Neural progenitor cell (in vitro differentiated cells): ENCODE data around the gene SEMA3B. TPM values are rescaled to one million over a fixed set of nuclear protein-coding genes. Genes with fewer than 3 reads are reported as not detected.
A peak's percentile ranks its signal among the peaks of the same experiment; 100 is the strongest.

Source experiments
- DNase-seq: peaks from one replicate; pipeline ENCODE4 v3.0.0-alpha.2; 2016; ENCODE audit warnings: low spot score
- H2AFZ ChIP-seq: fragments of 200-600 bp; sonication (generic); replicated peaks from 2 replicates; pipeline ENCODE4 v1.6.1; 2016; ENCODE audit warnings: antibody characterized with exemption
- H3F3A ChIP-seq: fragments of 200-600 bp; sonication (generic); 2 replicates; pipeline ENCODE4 v1.6.1; 2016; ENCODE audit warnings: antibody characterized with exemption, low read depth
- H3K27ac ChIP-seq: fragments of 200-600 bp; sonication (generic); 2 replicates; pipeline ENCODE4 v1.5.1; 2016; ENCODE audit warnings: mild to moderate bottlenecking
- H3K27me3 ChIP-seq: fragments of 200-600 bp; sonication (generic); 2 replicates; pipeline ENCODE4 v1.6.1; 2016; ENCODE audit warnings: mild to moderate bottlenecking, moderate library complexity
- H3K36me3 ChIP-seq: fragments of 200-600 bp; sonication (generic); 2 replicates; pipeline ENCODE4 v1.5.1; 2016
- H3K4me1 ChIP-seq: fragments of 200-600 bp; sonication (generic); 2 replicates; pipeline ENCODE4 v1.6.1; 2016; ENCODE audit warnings: mixed run types
- H3K4me2 ChIP-seq: fragments of 200-600 bp; sonication (generic); 2 replicates; pipeline ENCODE4 v1.6.1; 2016
- H3K4me3 ChIP-seq: fragments of 200-600 bp; sonication (generic); 2 replicates; pipeline ENCODE4 v1.5.1; 2016
- H3K79me2 ChIP-seq: fragments of 200-600 bp; sonication (generic); 2 replicates; pipeline ENCODE4 v1.6.1; 2016; ENCODE audit warnings: low read depth
- H3K9ac ChIP-seq: fragments of 200-600 bp; sonication (generic); 2 replicates; pipeline ENCODE4 v1.6.1; 2016
- H3K9me3 ChIP-seq: fragments of 200-600 bp; sonication (generic); 2 replicates; pipeline ENCODE4 v1.5.1; 2016; ENCODE audit warnings: low read depth
- H4K20me1 ChIP-seq: fragments of 200-600 bp; sonication (generic); 2 replicates; pipeline ENCODE4 v1.6.1; 2016; ENCODE audit warnings: low read depth
- H3K27ac Mint-ChIP-seq: 3 replicates; pipeline ENCODE4 v1.8.0; 2021; ENCODE audit warnings: mixed read lengths
- H3K27me3 Mint-ChIP-seq: 2 replicates; pipeline ENCODE4 v1.8.0; 2022; ENCODE audit warnings: low read depth, mild to moderate bottlenecking, inconsistent platforms, moderate library complexity, mixed read lengths; ENCODE audit not compliant: insufficient read depth
- H3K36me3 Mint-ChIP-seq: 3 replicates; pipeline ENCODE4 v1.8.0; 2021; ENCODE audit warnings: mixed read lengths
- H3K4me1 Mint-ChIP-seq: 3 replicates; pipeline ENCODE4 v1.8.0; 2021; ENCODE audit warnings: mixed read lengths
- H3K4me3 Mint-ChIP-seq: 3 replicates; pipeline ENCODE4 v1.8.0; 2021; ENCODE audit warnings: mild to moderate bottlenecking, moderate library complexity, mixed read lengths
- H3K9me3 Mint-ChIP-seq: 3 replicates; pipeline ENCODE4 v1.8.0; 2020; ENCODE audit warnings: mixed read lengths
- EZH2 ChIP-seq: fragments of 200-600 bp; sonication (generic); IDR thresholded peaks from 2 replicates; pipeline ENCODE4 v1.6.1; 2017; ENCODE audit warnings: antibody characterized with exemption, mild to moderate bottlenecking, moderate library complexity
- EZH2phosphoT487 ChIP-seq: fragments of 200-600 bp; sonication (generic); IDR thresholded peaks from 2 replicates; pipeline ENCODE4 v1.6.1; 2017; ENCODE audit warnings: antibody characterized with exemption
- total RNA-seq: library from RNA; depleted of rRNA; stranded (reverse); fragments of >200 nt; gene quantifications from 2 replicates; pipeline ENCODE4 v1.2.3, GENCODE V29; 2015; ENCODE audit warnings: low replicate concordance
- TF ChIP-seq, protein P1 (sequence below): fragments of 200-600 bp; sonication (generic); IDR thresholded peaks from 2 replicates; pipeline ENCODE4 v1.5.1; 2017; ENCODE audit warnings: antibody characterized with exemption, mild to moderate bottlenecking

Gene SEMA3B
- total RNA-seq, 1 donor from 2014 or later, result 0.80 TPM

DNA sequence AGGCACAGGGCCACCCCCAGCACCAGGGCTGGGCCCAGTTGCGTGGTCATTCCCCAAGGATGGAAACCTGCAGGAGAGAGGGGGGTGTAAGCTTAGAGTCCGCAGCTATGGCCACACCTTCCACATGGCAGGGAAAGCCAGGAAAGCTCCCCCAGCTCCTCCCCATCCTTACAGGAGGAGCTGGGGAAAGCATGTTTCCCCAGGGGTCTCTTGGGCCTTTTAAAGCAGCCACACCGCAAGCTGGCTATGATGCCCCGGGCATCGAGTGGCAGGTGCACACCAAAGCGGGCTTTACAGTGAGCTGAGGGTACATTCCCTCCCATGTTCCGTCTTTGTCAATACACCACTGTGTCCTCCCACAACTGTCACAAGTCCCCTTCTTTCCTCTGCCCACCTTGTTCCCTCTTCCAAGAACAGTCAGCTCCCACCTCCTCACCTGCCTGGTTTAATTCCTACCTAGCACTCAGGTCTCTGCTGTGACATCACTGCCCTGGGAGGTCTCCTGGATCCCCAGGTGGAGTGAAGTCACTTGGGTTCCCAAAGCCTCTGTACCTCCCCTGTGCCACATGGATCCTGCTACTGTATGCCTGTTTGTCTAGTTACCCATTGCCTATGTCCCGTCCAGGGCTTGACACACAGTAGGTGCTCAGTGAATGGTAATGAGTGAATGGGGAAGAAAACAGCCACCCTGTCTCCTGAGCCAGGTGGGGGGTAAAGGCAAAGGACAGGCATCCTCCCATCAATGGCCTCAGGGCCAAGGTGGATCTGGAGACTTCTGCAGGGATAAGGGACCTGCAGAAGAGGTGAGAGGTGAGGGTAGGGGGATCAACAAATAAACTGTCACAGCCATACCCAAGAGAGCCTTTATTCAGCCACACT, 26.8 kb downstream of the SEMA3B start:
- peaks cover 13% of the 10 kb centered on the region for H3K27me3 Mint-ChIP-seq

DNA sequence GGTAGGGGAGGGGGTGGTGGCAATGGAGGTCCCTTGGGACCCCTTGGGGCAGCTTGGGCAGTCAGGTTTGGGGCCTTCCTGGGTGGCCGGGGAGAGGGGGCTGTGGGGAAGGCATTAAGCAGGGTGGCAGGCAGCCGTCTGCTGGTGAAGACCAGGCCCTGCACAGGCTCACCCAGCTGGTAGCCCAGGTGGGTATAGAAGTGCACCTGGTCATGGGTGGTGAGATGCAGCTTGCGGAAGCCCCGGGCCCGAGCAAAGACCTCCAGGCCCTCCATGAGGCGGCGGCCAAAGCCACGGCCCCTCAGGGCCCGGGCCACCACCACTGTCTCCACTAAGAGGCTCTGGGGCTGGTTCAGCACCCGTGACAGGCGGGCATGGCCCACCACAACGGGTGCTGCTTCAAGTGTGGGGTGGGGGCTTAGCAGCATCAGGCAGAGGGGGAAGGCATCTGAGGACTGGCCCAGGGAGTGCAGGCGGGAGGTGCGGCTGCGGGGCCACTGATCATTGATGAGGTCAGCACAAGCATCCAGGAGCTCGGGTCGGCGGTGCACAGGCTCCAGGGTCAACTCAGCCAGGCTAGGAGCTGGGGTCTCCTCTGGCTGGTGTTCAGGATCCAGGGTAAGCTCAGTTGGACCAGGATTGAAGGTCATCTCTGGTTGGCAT, 27.9 kb downstream of the SEMA3B start:
- Histone ChIP-seq H3K4me1 (peaks cover 10% of the 10 kb centered on the region), H3K36me3 (no peaks in the 10 kb centered on the region), H3K4me3 (no peak overlapping the region), H3K9me3 (no peaks in the 10 kb centered on the region), H3F3A (no peaks in the 10 kb centered on the region), H3K27ac (no peak overlapping the region), H3K27me3 (no peaks in the 10 kb centered on the region), H3K79me2 (peaks cover 2% of the 10 kb centered on the region), H3K9ac (no peak overlapping the region), H4K20me1 (peaks cover 6% of the 10 kb centered on the region), H2AFZ (no peak overlapping the region), H3K4me2 (no peak overlapping the region)
- Mint-ChIP-seq H3K27ac (no peak overlapping the region), H3K4me3 (peak overlapping the region; percentile 48), H3K9me3 (no peaks in the 10 kb centered on the region), H3K4me1 (peaks cover 27% of the 10 kb centered on the region), H3K36me3 (peaks cover 1% of the 10 kb centered on the region), H3K27me3 (peaks cover 9% of the 10 kb centered on the region)
- peak; percentile 1 for DNase-seq
- TF ChIP-seq, protein P1, sequence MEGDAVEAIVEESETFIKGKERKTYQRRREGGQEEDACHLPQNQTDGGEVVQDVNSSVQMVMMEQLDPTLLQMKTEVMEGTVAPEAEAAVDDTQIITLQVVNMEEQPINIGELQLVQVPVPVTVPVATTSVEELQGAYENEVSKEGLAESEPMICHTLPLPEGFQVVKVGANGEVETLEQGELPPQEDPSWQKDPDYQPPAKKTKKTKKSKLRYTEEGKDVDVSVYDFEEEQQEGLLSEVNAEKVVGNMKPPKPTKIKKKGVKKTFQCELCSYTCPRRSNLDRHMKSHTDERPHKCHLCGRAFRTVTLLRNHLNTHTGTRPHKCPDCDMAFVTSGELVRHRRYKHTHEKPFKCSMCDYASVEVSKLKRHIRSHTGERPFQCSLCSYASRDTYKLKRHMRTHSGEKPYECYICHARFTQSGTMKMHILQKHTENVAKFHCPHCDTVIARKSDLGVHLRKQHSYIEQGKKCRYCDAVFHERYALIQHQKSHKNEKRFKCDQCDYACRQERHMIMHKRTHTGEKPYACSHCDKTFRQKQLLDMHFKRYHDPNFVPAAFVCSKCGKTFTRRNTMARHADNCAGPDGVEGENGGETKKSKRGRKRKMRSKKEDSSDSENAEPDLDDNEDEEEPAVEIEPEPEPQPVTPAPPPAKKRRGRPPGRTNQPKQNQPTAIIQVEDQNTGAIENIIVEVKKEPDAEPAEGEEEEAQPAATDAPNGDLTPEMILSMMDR, result no peak
- no peak for TF ChIP-seq EZH2
- TF ChIP-seq EZH2phosphoT487, result no peak

More for the DNA sequence above, 26.8 kb downstream of the SEMA3B start:
- Histone ChIP-seq H3K4me2 (no peak overlapping the region), H3K4me1 (peaks cover 18% of the 10 kb centered on the region), H3K36me3 (no peaks in the 10 kb centered on the region), H3K27me3 (no peaks in the 10 kb centered on the region), H3K9ac (no peak overlapping the region), H4K20me1 (peaks cover 6% of the 10 kb centered on the region), H3K79me2 (peaks cover 12% of the 10 kb centered on the region), H2AFZ (no peak overlapping the region), H3F3A (no peaks in the 10 kb centered on the region), H3K4me3 (no peak overlapping the region), H3K27ac (no peak overlapping the region), H3K9me3 (no peaks in the 10 kb centered on the region)
- Mint-ChIP-seq H3K36me3 (peaks cover 1% of the 10 kb centered on the region), H3K9me3 (no peaks in the 10 kb centered on the region), H3K4me1 (peaks cover 32% of the 10 kb centered on the region), H3K4me3 (no peak overlapping the region), H3K27ac (no peak overlapping the region)
- DNase-seq, result peak; percentile 1
- TF ChIP-seq, protein P1, result no peak
- TF ChIP-seq EZH2, result no peak
- TF ChIP-seq EZH2phosphoT487, result no peak

DNA sequence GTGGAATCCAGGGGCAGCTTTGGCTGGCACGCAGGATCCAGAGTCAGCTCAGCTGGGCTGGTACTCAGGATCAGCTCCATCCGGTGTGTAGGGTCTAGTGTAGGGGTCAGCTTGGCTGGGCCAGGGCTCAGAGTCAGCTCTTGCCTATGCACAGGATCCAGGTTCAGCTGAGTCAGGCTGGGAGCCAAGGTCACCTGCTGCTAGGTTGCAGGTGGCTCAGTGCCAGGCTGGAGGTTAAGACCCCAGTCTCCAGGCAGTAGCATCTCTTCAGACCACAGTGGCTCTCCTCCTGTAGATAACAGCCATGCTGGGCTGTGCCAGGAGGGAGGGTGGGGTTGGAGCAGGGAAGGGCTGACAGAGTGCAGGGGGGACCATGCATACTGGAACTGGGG, 28.4 kb downstream of the SEMA3B start:
- peaks cover 6% of the 10 kb centered on the region for H4K20me1 ChIP-seq
- Mint-ChIP-seq H3K36me3 (peaks cover 1% of the 10 kb centered on the region), H3K27ac (no peak overlapping the region), H3K27me3 (peaks cover 9% of the 10 kb centered on the region), H3K4me1 (peaks cover 29% of the 10 kb centered on the region), H3K9me3 (no peaks in the 10 kb centered on the region), H3K4me3 (peak overlapping the region; percentile 96)
- no peaks in the 10 kb centered on the region for H3F3A ChIP-seq
- no peak overlapping the region for H3K4me3 ChIP-seq
- TF ChIP-seq, protein P1, result no peak
- no peak for TF ChIP-seq EZH2phosphoT487
- no peak for TF ChIP-seq EZH2
- H3K79me2 ChIP-seq, result no peaks in the 10 kb centered on the region
- no peak overlapping the region for H3K9ac ChIP-seq
- no peak overlapping the region for H3K27ac ChIP-seq
- H3K4me2 ChIP-seq, result no peak overlapping the region
- H3K27me3 ChIP-seq, result no peaks in the 10 kb centered on the region
- DNase-seq, result peak; percentile 1
- H3K4me1 ChIP-seq, result peaks cover 10% of the 10 kb centered on the region
- no peaks in the 10 kb centered on the region for H3K36me3 ChIP-seq
- H3K9me3 ChIP-seq, result no peaks in the 10 kb centered on the region
- no peak overlapping the region for H2AFZ ChIP-seq
